K562 (cell line): ENCODE data around the gene CTDNEP1. TPM values are rescaled to one million over a fixed set of nuclear protein-coding genes. Genes with fewer than 3 reads are reported as not detected.

Experiments used
- ADNP ChIP-seq: fragments of 200-800 bp; sonication (Bioruptor generic); IDR thresholded peaks from 2 replicates; pipeline ENCODE4 v1.6.1; 2016; ENCODE audit warnings: missing genetic modification characterization, missing compliant biosample characterization
- AFF4 ChIP-seq: sonication (generic); formaldehyde crosslinking; IDR thresholded peaks from 2 replicates; pipeline ENCODE4 v1.8.0; 2023; ENCODE audit warnings: mild to moderate bottlenecking, missing genetic modification reagents
- ATF6 ChIP-seq: sonication (generic); formaldehyde crosslinking; IDR thresholded peaks from 2 replicates; pipeline ENCODE4 v1.4.0; 2020; ENCODE audit warnings: mild to moderate bottlenecking, missing genetic modification reagents
- CHD1 ChIP-seq: fragments of 200-600 bp; sonication (generic); IDR thresholded peaks from one replicate; pipeline ENCODE4 v1.6.1; 2012; ENCODE audit warnings: mild to moderate bottlenecking, moderate library complexity, low read length, inconsistent platforms
- DIDO1 ChIP-seq: fragments of 450-650 bp; IDR thresholded peaks from 2 replicates; pipeline ENCODE4 v1.6.1; 2016; ENCODE audit warnings: low read depth, missing biosample characterization, missing genetic modification characterization
- EP300 ChIP-seq: IDR thresholded peaks from 2 replicates; pipeline ENCODE4 v1.6.1; 2012; ENCODE audit warnings: low read length, improper control_type of control experiment
- FOXA1 ChIP-seq: fragments of 450-650 bp; IDR thresholded peaks from 2 replicates; pipeline ENCODE4 v1.6.1; 2016; ENCODE audit warnings: mild to moderate bottlenecking, borderline replicate concordance
- FOXA3 ChIP-seq, 2 experiments: fragments of 450-650 bp in 1 of 2; sonication (generic) in 1 of 2; formaldehyde crosslinking; IDR thresholded peaks in 1 of 2; conservative IDR thresholded peaks in 1 of 2; 2 replicates each; pipeline versions ENCODE4 v1.4.0 to v1.8.0; 2020 to 2022; ENCODE audit warnings: mild to moderate bottlenecking in 2 of 2, missing genetic modification reagents in 1 of 2
- NFATC3 ChIP-seq: fragments of 450-650 bp; IDR thresholded peaks from 2 replicates; pipeline ENCODE4 v1.6.1; 2017; ENCODE audit warnings: mild to moderate bottlenecking
- PRMT5 ChIP-seq: sonication (generic); formaldehyde crosslinking; IDR thresholded peaks from 2 replicates; pipeline ENCODE4 v1.5.0; 2020; ENCODE audit warnings: missing genetic modification reagents
- ZFPM2 ChIP-seq: fragments of 250-450 bp; sonication (Bioruptor Pico); IDR thresholded peaks from 2 replicates; pipeline ENCODE4 v1.5.1; 2022; ENCODE audit warnings: mild to moderate bottlenecking
- polyA plus RNA-seq, 8 experiments: library from polyadenylated mRNA; depleted of rRNA in 4 of 8; stranded (reverse) in 5 of 8; unstranded in 3 of 8; fragments of >200 nt; fragmentation: Nextera tagmentation in 2 of 8; fragmentation: Illumina TruSeq in 1 of 8; extraction: Ambion mirVana in 2 of 8; extraction: Trizol in 1 of 8; gene quantifications; 2 replicates each; pipeline versions ENCODE4 v1.2.1 to v1.2.3, GENCODE V29; 2011 to 2014; ENCODE audit warnings: inconsistent platforms in 1 of 8, missing spikeins in 1 of 8
- total RNA-seq, 7 experiments: library from RNA; depleted of rRNA in 6 of 7; stranded (reverse); fragments of >200 nt in 6 of 7; fragmentation: Illumina TruSeq in 2 of 7; extraction: Trizol in 2 of 7; gene quantifications; 2 replicates each; pipeline versions ENCODE4 v1.2.1 to v1.2.3, GENCODE V29; 2011 to 2021; ENCODE audit warnings: low replicate concordance in 1 of 7
- TF ChIP-seq, protein P1 (sequence below), 3 experiments: fragments of 200-800 bp in 1 of 3; fragments of 250-450 bp in 1 of 3; fragments of 450-650 bp in 1 of 3; sonication (Bioruptor Pico) in 1 of 3; sonication (Bioruptor generic) in 1 of 3; formaldehyde crosslinking in 1 of 3; IDR thresholded peaks; 2 replicates each; pipeline versions ENCODE4 v1.6.1 to v1.8.0; 2016 to 2022; ENCODE audit warnings: mild to moderate bottlenecking in 2 of 3, missing genetic modification characterization in 2 of 3, missing compliant biosample characterization in 1 of 3, moderate library complexity in 1 of 3
- TF ChIP-seq, protein P2 (sequence below): fragments of 450-650 bp; formaldehyde crosslinking; conservative IDR thresholded peaks from 2 replicates; pipeline ENCODE4 v1.4.0; 2022; ENCODE audit warnings: mild to moderate bottlenecking, missing genetic modification characterization
- TF ChIP-seq, protein P3 (sequence below): fragments of 250-450 bp; sonication (Bioruptor Pico); IDR thresholded peaks from 2 replicates; pipeline ENCODE4 v1.8.0; 2022; ENCODE audit warnings: inconsistent platforms

Gene CTDNEP1
- total and polyA plus RNA-seq, 9 of the 15 experiments (the other 6 are each of a cell fraction or from before 2014, with no cell fraction given) = 10.7 to 150 (median 28.5) TPM

GRCh38 chr17:7242717-7243452 is 8.6 kb downstream of the CTDNEP1 start (continued):
- TF ChIP-seq, protein P1, sequence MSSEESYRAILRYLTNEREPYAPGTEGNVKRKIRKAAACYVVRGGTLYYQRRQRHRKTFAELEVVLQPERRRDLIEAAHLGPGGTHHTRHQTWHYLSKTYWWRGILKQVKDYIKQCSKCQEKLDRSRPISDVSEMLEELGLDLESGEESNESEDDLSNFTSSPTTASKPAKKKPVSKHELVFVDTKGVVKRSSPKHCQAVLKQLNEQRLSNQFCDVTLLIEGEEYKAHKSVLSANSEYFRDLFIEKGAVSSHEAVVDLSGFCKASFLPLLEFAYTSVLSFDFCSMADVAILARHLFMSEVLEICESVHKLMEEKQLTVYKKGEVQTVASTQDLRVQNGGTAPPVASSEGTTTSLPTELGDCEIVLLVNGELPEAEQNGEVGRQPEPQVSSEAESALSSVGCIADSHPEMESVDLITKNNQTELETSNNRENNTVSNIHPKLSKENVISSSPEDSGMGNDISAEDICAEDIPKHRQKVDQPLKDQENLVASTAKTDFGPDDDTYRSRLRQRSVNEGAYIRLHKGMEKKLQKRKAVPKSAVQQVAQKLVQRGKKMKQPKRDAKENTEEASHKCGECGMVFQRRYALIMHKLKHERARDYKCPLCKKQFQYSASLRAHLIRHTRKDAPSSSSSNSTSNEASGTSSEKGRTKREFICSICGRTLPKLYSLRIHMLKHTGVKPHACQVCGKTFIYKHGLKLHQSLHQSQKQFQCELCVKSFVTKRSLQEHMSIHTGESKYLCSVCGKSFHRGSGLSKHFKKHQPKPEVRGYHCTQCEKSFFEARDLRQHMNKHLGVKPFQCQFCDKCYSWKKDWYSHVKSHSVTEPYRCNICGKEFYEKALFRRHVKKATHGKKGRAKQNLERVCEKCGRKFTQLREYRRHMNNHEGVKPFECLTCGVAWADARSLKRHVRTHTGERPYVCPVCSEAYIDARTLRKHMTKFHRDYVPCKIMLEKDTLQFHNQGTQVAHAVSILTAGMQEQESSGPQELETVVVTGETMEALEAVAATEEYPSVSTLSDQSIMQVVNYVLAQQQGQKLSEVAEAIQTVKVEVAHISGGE (CRISPR knock-in tag; IDR thresholded peaks at IDR 0.05) = no peak
- TF ChIP-seq FOXA3 (CRISPR knock-in tag; conservative IDR thresholded peaks at IDR 0.05 in 1 of 2, IDR thresholded peaks at IDR 0.05 in 1 of 2) (no peak), NFATC3 (0 out of 2 replicates have a peak, but pooled peaks have one; percentile 68), AFF4 (CRISPR knock-in tag) (no peak), ATF6 (CRISPR knock-in tag) (no peak), ADNP (no peak), CHD1 (no peak), ZFPM2 (CRISPR knock-in tag) (no peak), DIDO1 (tag) (peak; percentile 80), EP300 (peak; percentile 63), FOXA1 (no peak), PRMT5 (CRISPR knock-in tag) (no peak)
- TF ChIP-seq, protein P2, sequence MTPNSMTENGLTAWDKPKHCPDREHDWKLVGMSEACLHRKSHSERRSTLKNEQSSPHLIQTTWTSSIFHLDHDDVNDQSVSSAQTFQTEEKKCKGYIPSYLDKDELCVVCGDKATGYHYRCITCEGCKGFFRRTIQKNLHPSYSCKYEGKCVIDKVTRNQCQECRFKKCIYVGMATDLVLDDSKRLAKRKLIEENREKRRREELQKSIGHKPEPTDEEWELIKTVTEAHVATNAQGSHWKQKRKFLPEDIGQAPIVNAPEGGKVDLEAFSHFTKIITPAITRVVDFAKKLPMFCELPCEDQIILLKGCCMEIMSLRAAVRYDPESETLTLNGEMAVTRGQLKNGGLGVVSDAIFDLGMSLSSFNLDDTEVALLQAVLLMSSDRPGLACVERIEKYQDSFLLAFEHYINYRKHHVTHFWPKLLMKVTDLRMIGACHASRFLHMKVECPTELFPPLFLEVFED (CRISPR knock-in tag) = 0 out of 2 replicates have a peak, but pooled peaks have one; percentile 24
- TF ChIP-seq, protein P3, sequence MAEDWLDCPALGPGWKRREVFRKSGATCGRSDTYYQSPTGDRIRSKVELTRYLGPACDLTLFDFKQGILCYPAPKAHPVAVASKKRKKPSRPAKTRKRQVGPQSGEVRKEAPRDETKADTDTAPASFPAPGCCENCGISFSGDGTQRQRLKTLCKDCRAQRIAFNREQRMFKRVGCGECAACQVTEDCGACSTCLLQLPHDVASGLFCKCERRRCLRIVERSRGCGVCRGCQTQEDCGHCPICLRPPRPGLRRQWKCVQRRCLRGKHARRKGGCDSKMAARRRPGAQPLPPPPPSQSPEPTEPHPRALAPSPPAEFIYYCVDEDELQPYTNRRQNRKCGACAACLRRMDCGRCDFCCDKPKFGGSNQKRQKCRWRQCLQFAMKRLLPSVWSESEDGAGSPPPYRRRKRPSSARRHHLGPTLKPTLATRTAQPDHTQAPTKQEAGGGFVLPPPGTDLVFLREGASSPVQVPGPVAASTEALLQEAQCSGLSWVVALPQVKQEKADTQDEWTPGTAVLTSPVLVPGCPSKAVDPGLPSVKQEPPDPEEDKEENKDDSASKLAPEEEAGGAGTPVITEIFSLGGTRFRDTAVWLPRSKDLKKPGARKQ (CRISPR knock-in tag) = no peak
